ENCODE data around the gene UCP2. TPM values are rescaled to one million over a fixed set of nuclear protein-coding genes. Genes with fewer than 3 reads are reported as not detected.
A peak's percentile ranks its signal among the peaks of the same experiment; 100 is the strongest.

The UCP2 gene
- polyA plus RNA-seq, 4 donors: 26.4 to 49.8 (median 36.2) TPM

DNA sequence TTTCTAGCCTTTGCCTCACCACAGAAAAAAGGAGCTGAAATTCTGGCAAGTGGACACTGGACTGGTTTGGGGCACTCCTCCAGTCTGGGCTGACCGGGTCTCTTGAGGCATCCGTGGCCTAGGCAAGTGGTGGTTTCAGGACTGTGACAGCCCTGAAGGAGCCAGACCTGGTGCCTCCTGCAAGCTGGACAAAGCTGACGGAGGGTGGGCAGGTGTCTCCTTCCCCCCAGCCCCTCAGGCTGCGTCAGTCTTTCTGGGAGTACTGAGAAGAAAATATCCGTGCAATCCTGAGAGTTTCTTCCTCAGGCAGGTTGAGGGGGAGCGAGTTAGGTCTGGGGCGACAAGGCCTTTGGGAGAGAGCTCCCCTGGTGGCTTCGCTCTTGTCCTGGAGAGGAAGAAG is 30.5 kb upstream of the UCP2 start:
- DNase-seq (no peak), FAIRE-seq (no peak)
- 95 to 99% (median 99%) methylated on average over 8 of the region's 8 CpGs for WGBS, 3 donors

DNA sequence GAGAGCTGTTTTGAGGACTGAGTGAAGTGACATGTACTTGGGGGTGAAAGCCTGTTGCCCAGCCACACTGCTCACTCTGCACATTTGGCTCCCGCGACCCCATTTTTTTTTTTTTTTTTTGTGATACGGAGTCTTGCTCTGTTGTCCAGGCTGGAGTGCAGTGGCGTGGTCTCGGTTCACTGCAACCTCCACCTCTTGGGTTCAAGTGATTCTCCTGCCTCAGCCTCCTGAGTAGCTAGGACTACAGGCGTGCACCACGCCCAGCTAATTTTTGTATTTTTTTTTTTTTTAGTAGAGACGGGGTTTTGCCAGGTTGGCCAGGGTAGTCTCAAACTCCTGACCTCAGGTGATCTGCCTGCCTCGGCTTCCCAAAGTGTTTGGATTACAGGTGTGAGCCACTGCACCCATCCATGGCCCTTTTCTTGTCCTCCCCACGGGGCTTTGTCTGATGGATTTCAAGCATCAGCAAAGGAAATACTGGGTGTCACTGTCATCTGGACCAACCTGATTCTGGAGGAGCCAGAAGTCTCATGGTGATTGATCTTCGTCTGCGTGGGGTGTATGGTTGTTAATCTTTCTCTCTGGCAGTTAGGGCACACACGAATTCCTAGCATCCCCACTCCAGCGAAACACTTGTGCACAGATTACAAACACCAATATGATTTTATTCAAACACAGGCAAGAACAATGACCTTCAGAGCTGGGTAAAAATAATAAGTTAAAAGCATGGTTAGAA is 29.6 kb upstream of the UCP2 start:
- no peak for DNase-seq
- H3K27me3 ChIP-seq (ENCODE audit: control insufficient read depth in 3 of 3, insufficient read depth in 3 of 3, low read length in 3 of 3): no peaks in the 10 kb centered on the region
- peaks cover 0 to 49% (median 0%) of the 10 kb centered on the region in 3 donors for H3K36me3 ChIP-seq (ENCODE audit: control insufficient read depth in 3 of 3, insufficient read depth in 2 of 3, low read depth in 1 of 3, low read length in 3 of 3)
- H3K4me3 ChIP-seq (ENCODE audit: low read depth in 1 of 3, low read length in 3 of 3): no peak overlapping the region
- WGBS, 3 donors: 86 to 94% (median 89%) methylated on average over 13 to 14 of the region's 14 CpGs
- FAIRE-seq: no peak
- H3K9me3 ChIP-seq (ENCODE audit: control insufficient read depth in 2 of 2, insufficient read depth in 1 of 2, low read depth in 1 of 2, low read length in 1 of 2): no peaks in the 10 kb centered on the region
- H3K4me1 ChIP-seq (ENCODE audit: control insufficient read depth in 3 of 3, insufficient read depth in 2 of 3, low read depth in 1 of 3, low read length in 2 of 3): peaks cover 0 to 15% (median 0%) of the 10 kb centered on the region in 3 donors
- peak overlapping the region in 1 of 3 donors; percentile 12 for H3K27ac ChIP-seq (ENCODE audit: low read depth in 1 of 3, low read length in 2 of 3)

More for the DNA sequence above, 30.5 kb upstream of the UCP2 start:
- peaks cover 3 to 18% (median 4%) of the 10 kb centered on the region in 3 donors for H3K4me1 ChIP-seq (ENCODE audit: control insufficient read depth in 3 of 3, insufficient read depth in 2 of 3, low read depth in 1 of 3, low read length in 2 of 3)
- no peaks in the 10 kb centered on the region for H3K9me3 ChIP-seq (ENCODE audit: control insufficient read depth in 2 of 2, insufficient read depth in 1 of 2, low read depth in 1 of 2, low read length in 1 of 2)
- no peak overlapping the region for H3K4me3 ChIP-seq (ENCODE audit: low read depth in 1 of 3, low read length in 3 of 3)
- no peaks in the 10 kb centered on the region for H3K27me3 ChIP-seq (ENCODE audit: control insufficient read depth in 3 of 3, insufficient read depth in 3 of 3, low read length in 3 of 3)
- no peak overlapping the region for H3K27ac ChIP-seq (ENCODE audit: low read depth in 1 of 3, low read length in 2 of 3)
- peaks cover 0 to 54% (median 0%) of the 10 kb centered on the region in 3 donors for H3K36me3 ChIP-seq (ENCODE audit: control insufficient read depth in 3 of 3, insufficient read depth in 2 of 3, low read depth in 1 of 3, low read length in 3 of 3)

DNA sequence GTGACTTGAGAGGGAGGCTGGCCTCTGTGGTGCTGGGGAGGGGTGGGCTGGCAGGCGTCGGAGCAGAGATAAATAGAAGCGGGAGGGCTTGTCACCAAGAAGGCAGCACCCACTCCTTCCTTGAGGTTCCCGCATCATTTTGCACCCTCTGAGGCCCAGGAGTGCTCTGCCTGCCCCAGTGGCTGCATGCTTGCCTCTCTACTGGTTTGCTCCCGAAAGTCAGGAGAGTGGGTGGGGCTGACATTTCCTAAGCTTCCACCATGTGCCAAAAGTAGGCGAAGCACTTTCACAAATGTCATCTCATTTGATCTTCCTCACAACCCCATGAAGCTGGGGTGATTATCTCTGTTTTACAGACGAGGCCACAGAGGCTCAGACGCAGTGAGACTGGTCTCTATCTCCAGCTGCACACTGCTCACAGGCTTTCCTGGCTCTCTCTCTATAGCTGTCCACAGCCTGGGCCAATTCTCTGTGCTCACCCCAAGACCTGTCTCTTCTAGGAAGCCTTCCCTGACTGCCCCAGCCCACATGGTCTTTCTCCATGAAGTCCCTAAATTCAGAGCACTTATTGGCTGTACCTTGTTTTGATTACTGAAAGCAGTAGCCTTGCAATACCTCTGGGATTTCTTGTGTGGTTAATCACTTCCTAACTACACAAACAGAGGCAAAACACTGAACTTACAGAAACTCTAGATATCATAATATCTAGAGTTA is 28.9 kb upstream of the UCP2 start:
- Histone ChIP-seq H3K36me3 (ENCODE audit: control insufficient read depth in 3 of 3, insufficient read depth in 2 of 3, low read depth in 1 of 3, low read length in 3 of 3) (peaks cover 0 to 47% (median 0%) of the 10 kb centered on the region in 3 donors), H3K27me3 (ENCODE audit: control insufficient read depth in 3 of 3, insufficient read depth in 3 of 3, low read length in 3 of 3) (no peaks in the 10 kb centered on the region), H3K4me1 (ENCODE audit: control insufficient read depth in 3 of 3, insufficient read depth in 2 of 3, low read depth in 1 of 3, low read length in 2 of 3) (peaks cover 0 to 11% (median 0%) of the 10 kb centered on the region in 3 donors), H3K27ac (ENCODE audit: low read depth in 1 of 3, low read length in 2 of 3) (no peak overlapping the region), H3K9me3 (ENCODE audit: control insufficient read depth in 2 of 2, insufficient read depth in 1 of 2, low read depth in 1 of 2, low read length in 1 of 2) (no peaks in the 10 kb centered on the region), H3K4me3 (ENCODE audit: low read depth in 1 of 3, low read length in 3 of 3) (no peak overlapping the region)
- DNase-seq (no peak), FAIRE-seq (no peak)
- WGBS, 3 donors: 72 to 94% (median 82%) methylated on average over 8 of the region's 8 CpGs

DNA sequence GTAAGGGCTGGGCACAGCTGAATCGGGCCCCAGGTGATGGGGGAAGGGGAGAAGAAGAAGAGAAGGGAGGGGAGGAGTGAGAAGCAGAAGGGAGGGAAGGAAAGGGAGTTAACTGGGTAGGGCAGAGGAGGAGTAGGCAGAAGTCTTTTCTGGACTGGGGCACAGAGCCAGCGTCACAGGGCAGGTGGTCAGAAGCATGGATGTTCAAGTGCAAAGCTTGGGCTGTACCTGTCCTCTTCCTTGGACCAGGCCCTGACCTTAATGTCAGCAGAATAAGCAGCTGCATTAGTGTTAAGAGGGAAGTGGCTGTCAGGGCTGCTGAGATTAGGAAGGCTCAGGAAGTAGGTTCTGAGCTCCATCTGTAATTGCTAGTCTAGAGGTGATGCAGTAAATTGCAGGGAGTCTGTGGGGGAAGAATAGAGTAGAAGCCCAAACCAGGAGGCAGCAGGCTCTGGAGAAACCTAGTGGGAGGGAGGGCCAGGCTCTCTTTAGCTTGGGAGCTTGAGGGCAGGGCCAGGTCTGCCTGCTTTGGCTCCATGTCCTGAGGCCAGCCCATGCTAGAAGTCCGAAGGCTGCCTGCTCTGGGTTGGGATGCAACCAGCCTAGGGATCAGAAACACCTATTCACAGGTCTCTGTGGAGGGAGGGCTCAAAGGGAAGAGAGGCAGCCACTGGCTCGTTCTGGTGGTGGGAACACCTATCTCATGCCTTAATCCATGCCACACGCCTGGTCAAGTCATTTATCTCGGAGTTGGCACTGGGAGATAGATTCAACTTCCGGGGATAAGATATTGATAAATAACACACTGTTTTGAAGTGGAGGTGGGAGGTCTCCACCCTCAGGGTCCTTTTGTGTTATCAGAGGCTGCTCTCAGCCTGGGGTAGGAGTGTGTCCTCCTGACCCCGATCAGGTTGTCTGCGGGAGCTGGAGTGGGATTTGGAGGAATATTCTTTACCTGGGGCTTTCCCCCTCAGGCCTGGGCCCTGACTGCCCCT is 28.0 kb upstream of the UCP2 start:
- 71 to 85% (median 83%) methylated on average over 9 of the region's 9 CpGs for WGBS, 3 donors

DNA sequence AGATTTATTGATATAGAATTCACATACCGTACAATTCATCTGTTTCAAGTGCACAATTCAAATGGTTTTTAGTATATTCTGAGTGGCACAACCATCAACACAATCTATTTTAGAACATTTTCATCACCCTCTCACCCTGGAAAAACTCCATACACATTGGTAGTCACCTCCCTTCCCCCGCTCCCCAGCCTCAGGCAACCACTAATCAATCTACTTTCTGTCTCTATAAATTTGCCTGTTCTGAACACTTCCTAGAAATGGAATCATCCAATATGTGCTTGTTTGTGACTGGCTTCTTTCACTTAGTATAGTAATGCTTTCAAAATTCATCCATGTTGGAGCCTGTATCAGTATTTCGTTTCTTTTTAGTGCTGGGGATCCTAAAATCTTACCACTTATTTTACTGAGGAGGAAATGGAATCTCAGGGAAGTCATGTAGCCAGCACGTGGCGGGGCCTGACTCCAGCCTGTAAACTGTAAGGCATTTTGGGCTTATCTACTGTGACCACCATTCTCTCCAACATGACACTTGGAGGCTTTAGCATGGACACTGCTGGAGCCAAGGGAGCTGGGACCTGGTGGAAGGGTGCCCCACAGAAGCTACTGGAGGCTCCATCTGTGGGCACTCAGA is 27.1 kb upstream of the UCP2 start:
- Histone ChIP-seq H3K36me3 (ENCODE audit: control insufficient read depth in 3 of 3, insufficient read depth in 2 of 3, low read depth in 1 of 3, low read length in 3 of 3) (peaks cover 0 to 50% (median 0%) of the 10 kb centered on the region in 3 donors), H3K4me1 (ENCODE audit: control insufficient read depth in 3 of 3, insufficient read depth in 2 of 3, low read depth in 1 of 3, low read length in 2 of 3) (peaks cover 0 to 21% (median 12%) of the 10 kb centered on the region in 3 donors), H3K27me3 (ENCODE audit: control insufficient read depth in 3 of 3, insufficient read depth in 3 of 3, low read length in 3 of 3) (no peaks in the 10 kb centered on the region), H3K4me3 (ENCODE audit: low read depth in 1 of 3, low read length in 3 of 3) (no peak overlapping the region), H3K27ac (ENCODE audit: low read depth in 1 of 3, low read length in 2 of 3) (no peak overlapping the region), H3K9me3 (ENCODE audit: control insufficient read depth in 2 of 2, insufficient read depth in 1 of 2, low read depth in 1 of 2, low read length in 1 of 2) (no peaks in the 10 kb centered on the region)
- DNase-seq: no peak
- WGBS, 3 donors: 87 to 89% (median 89%) methylated on average over 5 of the region's 5 CpGs
- FAIRE-seq: no peak

More for the DNA sequence above, 28.0 kb upstream of the UCP2 start:
- no peak for DNase-seq
- Histone ChIP-seq H3K27me3 (ENCODE audit: control insufficient read depth in 3 of 3, insufficient read depth in 3 of 3, low read length in 3 of 3) (no peaks in the 10 kb centered on the region), H3K36me3 (ENCODE audit: control insufficient read depth in 3 of 3, insufficient read depth in 2 of 3, low read depth in 1 of 3, low read length in 3 of 3) (peaks cover 0 to 49% (median 0%) of the 10 kb centered on the region in 3 donors), H3K4me1 (ENCODE audit: control insufficient read depth in 3 of 3, insufficient read depth in 2 of 3, low read depth in 1 of 3, low read length in 2 of 3) (peaks cover 0 to 16% (median 6%) of the 10 kb centered on the region in 3 donors), H3K4me3 (ENCODE audit: low read depth in 1 of 3, low read length in 3 of 3) (no peak overlapping the region), H3K27ac (ENCODE audit: low read depth in 1 of 3, low read length in 2 of 3) (no peak overlapping the region), H3K9me3 (ENCODE audit: control insufficient read depth in 2 of 2, insufficient read depth in 1 of 2, low read depth in 1 of 2, low read length in 1 of 2) (no peaks in the 10 kb centered on the region)
- FAIRE-seq: no peak

DNA sequence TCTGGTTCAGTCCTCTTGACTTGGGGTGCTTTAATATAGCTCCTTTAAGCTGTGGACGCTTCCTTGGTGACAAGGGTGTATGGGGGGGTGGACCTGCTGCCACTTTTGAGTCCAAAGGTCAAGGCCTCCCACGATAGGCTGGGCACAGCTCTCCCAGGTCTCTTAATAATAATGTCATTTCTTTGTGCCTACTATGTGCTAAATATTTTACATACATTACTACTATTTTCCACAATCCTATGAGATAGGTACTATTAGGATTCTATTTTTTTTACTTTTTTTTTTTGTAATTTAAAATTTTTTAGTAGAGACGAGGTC is 26.5 kb upstream of the UCP2 start:
- peak; percentile 11 to 54 for DNase-seq
- H3K36me3 ChIP-seq (ENCODE audit: control insufficient read depth in 3 of 3, insufficient read depth in 2 of 3, low read depth in 1 of 3, low read length in 3 of 3): peaks cover 0 to 48% (median 0%) of the 10 kb centered on the region in 3 donors
- no peaks in the 10 kb centered on the region for H3K9me3 ChIP-seq (ENCODE audit: control insufficient read depth in 2 of 2, insufficient read depth in 1 of 2, low read depth in 1 of 2, low read length in 1 of 2)
- 49 to 70% (median 51%) methylated on average over 3 of the region's 3 CpGs for WGBS, 3 donors
- FAIRE-seq: no peak
- H3K27ac ChIP-seq (ENCODE audit: low read depth in 1 of 3, low read length in 2 of 3): no peak overlapping the region
- peaks cover 0 to 24% (median 16%) of the 10 kb centered on the region in 3 donors for H3K4me1 ChIP-seq (ENCODE audit: control insufficient read depth in 3 of 3, insufficient read depth in 2 of 3, low read depth in 1 of 3, low read length in 2 of 3)
- H3K27me3 ChIP-seq (ENCODE audit: control insufficient read depth in 3 of 3, insufficient read depth in 3 of 3, low read length in 3 of 3): no peaks in the 10 kb centered on the region
- no peak overlapping the region for H3K4me3 ChIP-seq (ENCODE audit: low read depth in 1 of 3, low read length in 3 of 3)

DNA sequence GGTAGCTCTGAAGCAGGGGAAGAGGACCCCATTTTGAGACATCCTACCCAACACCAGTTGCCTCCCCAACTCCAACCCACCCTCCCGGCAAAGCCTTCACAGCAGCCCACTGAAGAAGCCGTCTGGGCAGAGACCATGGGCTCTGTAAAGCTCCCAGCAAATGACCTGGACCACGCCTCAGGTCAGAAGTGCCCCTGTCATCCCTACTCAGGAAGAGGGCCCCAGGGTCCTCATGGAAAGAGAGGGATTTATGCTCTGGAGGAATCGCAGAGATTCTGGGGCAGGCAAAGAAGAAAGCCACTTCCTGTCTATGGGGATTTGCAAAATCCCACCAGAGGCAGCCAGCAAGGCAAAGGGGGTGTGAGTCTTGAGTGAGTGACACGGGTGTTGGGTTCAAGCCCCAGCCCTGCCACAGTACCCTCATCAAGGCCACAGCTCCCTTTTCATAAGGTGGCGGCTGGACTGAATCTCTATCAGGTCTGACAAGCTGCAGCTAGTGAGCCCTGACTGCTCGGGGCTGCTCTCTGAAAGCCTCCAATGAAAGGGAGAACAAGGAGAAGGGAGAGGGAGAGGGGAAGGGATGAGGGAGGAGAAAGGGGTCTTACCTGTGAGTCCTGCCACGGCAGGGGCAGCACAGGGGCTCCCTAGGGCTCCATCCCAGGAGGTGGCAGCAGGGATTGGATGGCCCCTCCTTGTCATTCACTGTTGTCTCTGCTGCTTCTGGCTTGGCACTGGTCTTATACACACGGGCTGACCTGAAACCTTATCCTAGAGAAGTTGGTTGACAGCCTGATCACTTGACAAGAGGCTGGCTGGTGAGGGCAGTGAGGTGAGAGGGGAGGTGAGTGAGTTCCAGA is 26.0 kb upstream of the UCP2 start, which contains the start of gene UCP3:
Gene UCP3, minus strand, starts transcription at position 713 of the 857 bp plus-strand sequence. CDS start 2,043 bp downstream, outside the sequence.
- WGBS, 3 donors: 65 to 68% (median 67%) methylated on average over 9 of the region's 9 CpGs
- Histone ChIP-seq H3K27me3 (ENCODE audit: control insufficient read depth in 3 of 3, insufficient read depth in 3 of 3, low read length in 3 of 3) (no peaks in the 10 kb centered on the region), H3K36me3 (ENCODE audit: control insufficient read depth in 3 of 3, insufficient read depth in 2 of 3, low read depth in 1 of 3, low read length in 3 of 3) (peaks cover 0 to 45% (median 0%) of the 10 kb centered on the region in 3 donors), H3K4me3 (ENCODE audit: low read depth in 1 of 3, low read length in 3 of 3) (no peak within 1 kb of the TSS), H3K9me3 (ENCODE audit: control insufficient read depth in 2 of 2, insufficient read depth in 1 of 2, low read depth in 1 of 2, low read length in 1 of 2) (no peaks in the 10 kb centered on the region), H3K4me1 (ENCODE audit: control insufficient read depth in 3 of 3, insufficient read depth in 2 of 3, low read depth in 1 of 3, low read length in 2 of 3) (peaks cover 0 to 24% (median 17%) of the 10 kb centered on the region in 3 donors), H3K27ac (ENCODE audit: low read depth in 1 of 3, low read length in 2 of 3) (no peak within 1 kb of the TSS)
- FAIRE-seq (no peak), DNase-seq (no peak)

All from small intestine (tissue), 7 donors.